Adipocyte (in vitro differentiated cells): ENCODE measurements around the gene CFAP92.

ENCODE experiments used
- DNase-seq: peaks from one replicate; pipeline ENCODE4 v3.0.0-alpha.2; 2015; ENCODE audit warnings: low read depth
- H3K27me3 ChIP-seq: replicated peaks from 2 replicates; pipeline ENCODE4 v1.7.0; 2013; ENCODE audit warnings: mild to moderate bottlenecking, low read length, moderate library complexity; ENCODE audit not compliant: control insufficient read depth, insufficient read depth
- H3K36me3 ChIP-seq: 2 replicates; pipeline ENCODE4 v1.7.0; 2013; ENCODE audit warnings: low read length, mild to moderate bottlenecking, moderate library complexity; ENCODE audit not compliant: control insufficient read depth, insufficient read depth, severe bottlenecking
- H3K4me1 ChIP-seq: 2 replicates; pipeline ENCODE4 v1.7.0; 2013; ENCODE audit warnings: mild to moderate bottlenecking, low read length, moderate library complexity; ENCODE audit not compliant: control insufficient read depth, insufficient read depth
- H3K4me3 ChIP-seq: 2 replicates; pipeline ENCODE4 v1.7.0; 2013; ENCODE audit warnings: mild to moderate bottlenecking, low read length, moderate library complexity
- H3K9ac ChIP-seq: 2 replicates; pipeline ENCODE4 v1.7.0; 2013; ENCODE audit warnings: mild to moderate bottlenecking, low read length, moderate library complexity
- H3K9me3 ChIP-seq: 2 replicates; pipeline ENCODE4 v1.7.0; 2013; ENCODE audit warnings: mild to moderate bottlenecking, low read length, moderate library complexity; ENCODE audit not compliant: control insufficient read depth

CFAP92 gene

DNA sequence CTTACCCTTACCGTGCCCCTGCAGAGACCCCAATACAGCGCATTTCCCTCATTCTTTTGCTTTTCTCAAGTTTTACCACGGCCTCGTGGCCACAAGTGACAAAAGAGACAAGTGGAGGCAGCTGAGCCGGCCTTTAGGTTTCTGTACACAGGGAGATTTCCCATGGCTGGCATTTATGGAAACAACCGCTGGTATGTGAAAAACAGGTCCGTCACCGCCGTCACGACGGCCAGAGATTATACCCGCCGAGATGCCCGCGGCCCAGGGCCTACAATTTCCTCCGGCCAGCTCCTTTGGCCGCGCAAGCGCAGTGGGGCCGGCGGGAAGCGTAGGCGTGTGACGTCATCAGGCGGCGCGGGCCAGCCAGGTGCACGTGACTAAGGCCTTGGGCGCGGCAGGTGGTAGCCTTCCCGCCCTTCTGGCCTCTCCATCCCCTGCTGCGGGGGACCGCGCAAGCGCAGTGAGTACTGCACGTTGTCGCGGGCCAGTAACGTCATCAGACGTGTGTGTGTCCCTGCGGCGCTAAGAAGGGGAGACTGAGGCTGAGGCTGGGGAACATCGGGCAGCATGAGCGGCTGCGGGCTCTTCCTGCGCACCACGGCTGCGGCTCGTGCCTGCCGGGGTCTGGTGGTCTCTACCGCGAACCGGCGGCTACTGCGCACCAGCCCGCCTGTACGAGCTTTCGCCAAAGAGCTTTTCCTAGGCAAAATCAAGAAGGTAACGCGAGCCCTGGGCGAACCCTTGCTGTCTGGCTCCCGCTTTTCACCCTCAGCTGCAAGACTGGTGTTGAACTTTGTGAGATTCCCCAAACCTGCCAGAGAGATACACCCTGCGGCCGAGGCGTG is 114.5 kb downstream of the CFAP92 start, which contains the start of gene ACAD9:
ACAD9 (plus strand) TSS at position 496 of the 845 bp plus-strand sequence; CDS start at position 568, 72 bp downstream.
- H3K9me3 ChIP-seq: no peaks in the 10 kb centered on the region
- peaks cover 31% of the 10 kb centered on the region for H3K4me1 ChIP-seq
- peaks cover 8% of the 10 kb centered on the region for H3K36me3 ChIP-seq

GRCh38 chr3:128878556-128879124 is 115.2 kb downstream of the CFAP92 start:
- Histone ChIP-seq H3K36me3 (peaks cover 8% of the 10 kb centered on the region), H3K4me1 (peaks cover 31% of the 10 kb centered on the region), H3K27me3 (no peaks in the 10 kb centered on the region), H3K9me3 (no peaks in the 10 kb centered on the region), H3K9ac (peak overlapping the region; percentile 98), H3K4me3 (peak overlapping the region; percentile 96)
- DNase-seq: peak; percentile 77

More for the DNA sequence above, 114.5 kb downstream of the CFAP92 start, which contains the start of gene ACAD9:
- H3K9ac ChIP-seq: peak within 1 kb of the TSS; percentile 98
- H3K4me3 ChIP-seq: peak within 1 kb of the TSS; percentile 96
- DNase-seq: peak; percentile 98
- no peaks in the 10 kb centered on the region for H3K27me3 ChIP-seq

DNA sequence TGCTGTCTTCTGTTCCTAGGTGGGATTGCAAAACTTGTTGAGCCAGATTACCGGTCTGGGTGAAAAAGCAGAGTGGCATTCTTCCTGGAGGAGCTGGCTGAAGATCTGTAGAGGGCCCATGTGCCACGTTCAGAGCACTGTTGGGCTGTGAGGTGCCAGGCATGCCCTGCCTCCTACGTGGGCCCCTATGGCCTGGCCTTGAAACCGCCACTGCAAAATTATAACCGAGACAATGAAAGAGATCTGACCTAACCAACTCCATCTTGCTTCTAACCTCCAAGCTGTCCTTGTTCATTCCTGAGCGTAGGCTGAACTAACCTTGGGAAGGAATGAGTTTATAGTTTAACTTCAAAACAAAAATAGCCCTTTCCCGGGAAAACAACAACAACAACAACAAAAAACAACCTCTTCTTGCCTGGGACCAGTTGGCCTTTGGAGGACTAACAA is 115.8 kb downstream of the CFAP92 start:
- H3K9ac ChIP-seq: peak overlapping the region; percentile 98
- H3K4me1 ChIP-seq: peaks cover 31% of the 10 kb centered on the region
- H3K27me3 ChIP-seq: no peaks in the 10 kb centered on the region
- DNase-seq: no peak
- peaks cover 8% of the 10 kb centered on the region for H3K36me3 ChIP-seq
- no peaks in the 10 kb centered on the region for H3K9me3 ChIP-seq
- peak overlapping the region; percentile 96 for H3K4me3 ChIP-seq

GRCh38 chr3:128875556-128876120 is 118.2 kb downstream of the CFAP92 start:
- H3K9me3 ChIP-seq: no peaks in the 10 kb centered on the region
- peaks cover 31% of the 10 kb centered on the region for H3K4me1 ChIP-seq
- H3K27me3 ChIP-seq: no peaks in the 10 kb centered on the region
- no peaks in the 10 kb centered on the region for H3K36me3 ChIP-seq
- H3K4me3 ChIP-seq: no peak overlapping the region
- peak; percentile 30 for DNase-seq
- H3K9ac ChIP-seq: no peak overlapping the region

GRCh38 chr3:128874481-128875180 is 119.2 kb downstream of the CFAP92 start:
- H3K9me3 ChIP-seq: no peaks in the 10 kb centered on the region
- DNase-seq: no peak
- no peak overlapping the region for H3K4me3 ChIP-seq
- H3K36me3 ChIP-seq: no peaks in the 10 kb centered on the region
- H3K9ac ChIP-seq: no peak overlapping the region
- no peaks in the 10 kb centered on the region for H3K27me3 ChIP-seq
- peaks cover 25% of the 10 kb centered on the region for H3K4me1 ChIP-seq

DNA sequence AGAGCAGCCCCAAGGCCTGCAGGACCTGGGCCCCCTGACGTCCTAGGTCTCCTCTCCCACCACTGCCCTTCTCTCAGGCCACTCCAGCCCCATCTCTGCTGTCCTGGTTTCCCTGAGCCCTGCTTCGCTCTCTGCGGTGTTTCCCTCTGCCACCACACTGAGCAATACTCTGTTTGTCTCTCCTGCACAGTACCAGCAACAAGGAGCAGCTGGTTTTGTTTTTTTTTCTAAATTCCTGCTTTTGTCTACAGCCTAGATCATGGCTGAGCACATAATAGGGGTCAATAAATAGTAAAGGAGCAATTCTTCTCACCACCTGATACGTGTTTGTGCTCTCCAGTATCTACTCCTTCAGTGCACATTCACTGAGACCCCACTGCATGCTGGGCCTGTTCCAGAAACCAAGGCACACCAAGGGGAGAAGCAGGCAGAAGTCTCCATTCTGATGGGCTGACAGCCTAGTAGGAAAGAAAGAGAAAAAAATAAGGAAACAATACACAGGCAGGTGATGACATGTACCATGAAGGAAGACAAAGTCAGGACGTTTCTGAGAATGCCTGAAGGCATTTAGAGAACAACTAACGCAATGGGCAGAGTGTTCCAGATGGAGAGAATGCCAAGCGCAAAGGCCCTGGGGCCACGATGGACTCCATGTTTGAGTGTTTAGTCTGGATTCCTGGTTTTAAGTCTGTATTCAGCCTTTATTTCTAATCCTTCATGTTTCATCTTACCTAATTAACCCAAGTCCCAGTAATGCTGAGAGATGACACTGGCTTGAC is 120.4 kb downstream of the CFAP92 start:
- Histone ChIP-seq H3K36me3 (no peaks in the 10 kb centered on the region), H3K27me3 (no peaks in the 10 kb centered on the region), H3K4me3 (no peak overlapping the region), H3K4me1 (peaks cover 20% of the 10 kb centered on the region), H3K9me3 (no peaks in the 10 kb centered on the region), H3K9ac (no peak overlapping the region)
- no peak for DNase-seq

- H3K9ac ChIP-seq: no peak overlapping the region
- H3K27me3 ChIP-seq: no peaks in the 10 kb centered on the region
- no peaks in the 10 kb centered on the region for H3K36me3 ChIP-seq
- no peaks in the 10 kb centered on the region for H3K9me3 ChIP-seq
- H3K4me3 ChIP-seq: no peak overlapping the region
- H3K4me1 ChIP-seq: peaks cover 13% of the 10 kb centered on the region
- DNase-seq: no peak
These were observed 121.1 kb downstream of the CFAP92 start for GRCh38 chr3:128872744-128873143.

DNA sequence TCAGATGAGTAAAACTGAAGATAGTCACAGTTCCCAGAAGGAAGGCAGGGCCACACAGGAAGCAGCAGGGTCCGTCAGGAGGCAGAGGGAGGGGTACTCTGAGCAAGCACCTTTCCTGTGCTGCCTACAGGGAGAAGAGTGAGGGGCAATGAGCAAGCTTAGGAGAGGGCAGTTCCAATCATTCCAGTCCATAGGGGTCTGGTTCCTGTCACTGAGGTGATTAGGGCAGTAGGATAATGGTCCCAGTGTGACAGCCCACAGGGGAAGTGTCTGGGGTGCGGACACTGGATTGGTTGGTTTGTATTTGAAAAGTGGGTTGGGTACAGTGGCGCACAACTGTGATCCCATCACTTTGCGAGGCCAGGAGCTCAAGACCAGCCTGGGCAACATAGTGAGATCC is 121.6 kb downstream of the CFAP92 start:
- no peak overlapping the region for H3K4me3 ChIP-seq
- no peaks in the 10 kb centered on the region for H3K36me3 ChIP-seq
- peaks cover 10% of the 10 kb centered on the region for H3K4me1 ChIP-seq
- DNase-seq: no peak
- H3K9ac ChIP-seq: no peak overlapping the region
- H3K27me3 ChIP-seq: no peaks in the 10 kb centered on the region
- no peaks in the 10 kb centered on the region for H3K9me3 ChIP-seq

DNA sequence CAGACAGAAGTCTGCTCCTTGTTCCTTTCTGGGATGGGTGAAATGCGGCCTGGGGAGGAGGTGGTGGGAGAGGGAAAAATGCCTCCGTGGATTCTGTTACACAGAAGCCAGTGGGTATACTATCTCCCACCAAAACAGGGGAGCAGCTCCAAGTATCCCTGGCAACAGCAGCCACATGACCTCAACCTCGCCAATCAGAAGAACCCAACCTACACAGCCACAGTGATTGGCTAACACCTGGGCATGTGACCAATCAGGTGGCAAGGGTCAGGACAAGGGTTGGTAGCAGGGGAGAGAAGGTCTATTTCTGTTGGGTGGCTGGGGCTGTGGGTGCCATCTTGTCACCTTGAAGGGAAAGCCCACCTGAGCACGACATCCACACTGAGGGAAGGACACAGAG is 123.5 kb downstream of the CFAP92 start:
- Histone ChIP-seq H3K4me3 (no peak overlapping the region), H3K9me3 (no peaks in the 10 kb centered on the region), H3K4me1 (no peaks in the 10 kb centered on the region), H3K36me3 (no peaks in the 10 kb centered on the region), H3K9ac (no peak overlapping the region), H3K27me3 (no peaks in the 10 kb centered on the region)
- no peak for DNase-seq

GRCh38 chr3:128867200-128868125 is 126.4 kb downstream of the CFAP92 start:
- Histone ChIP-seq H3K9ac (no peak overlapping the region), H3K27me3 (no peaks in the 10 kb centered on the region), H3K4me1 (peaks cover 11% of the 10 kb centered on the region), H3K4me3 (no peak overlapping the region), H3K36me3 (no peaks in the 10 kb centered on the region), H3K9me3 (no peaks in the 10 kb centered on the region)
- no peak for DNase-seq
